ENCODE results near the gene ATF4.

- TF ChIP-seq BHLHE40 (IDR thresholded peaks at IDR 0.05; ENCODE audit: borderline replicate concordance) (no peak), SUZ12 (IDR thresholded peaks at IDR 0.05) (no peak)
These were observed 18.7 kb upstream of the ATF4 start for GRCh38 chr22:39501644-39502108.
